Panc1 (cell line): ENCODE results near the gene DOCK1. TPM values are rescaled to one million over a fixed set of nuclear protein-coding genes. Genes with fewer than 3 reads are reported as not detected.
"Not testable (repeated sequence)": the region's sequence is repeated elsewhere in the genome, so short reads cannot be mapped to it uniquely, and the experiment has no call there.

Source experiments
- ATAC-seq: fragments of 200-7000 bp; cut with Tn5 transposase; 2 replicates; pipeline ENCODE4 v1.9.1; 2020; ENCODE audit warnings: mild to moderate bottlenecking, moderate library complexity
- BruUV-seq: library from RNA; stranded (reverse); fragments of 400-500 nt; replicated peaks from 2 replicates; lab custom pipeline; 2021; lab: Mats Ljungman, UMichigan
- CTCF ChIA-PET: fragments of 300-600 bp; sonication (Branson Sonifier 250); formaldehyde crosslinking; loops from one replicate; lab custom pipeline; 2022; ENCODE audit warnings: antibody characterized with exemption; lab: Charles Lee
- POLR2A ChIA-PET: fragments of 300-600 bp; sonication (Branson Sonifier 250); formaldehyde crosslinking; loops from one replicate; lab custom pipeline; 2022; ENCODE audit warnings: antibody characterized with exemption; lab: Charles Lee
- DNase-seq: peaks from one replicate; pipeline ENCODE4 v3.0.0-alpha.2; 2010; ENCODE audit warnings: low read depth, low spot score
- H3K27ac ChIP-seq: 2 replicates; pipeline ENCODE4 v1.5.1; 2011; ENCODE audit warnings: mild to moderate bottlenecking, low read length, inconsistent platforms
- H3K27me3 ChIP-seq: fragments of 200-500 bp; sonication (Bioruptor generic); 2 replicates; pipeline ENCODE4 v1.6.0; 2014; ENCODE audit warnings: low read length, inconsistent platforms; ENCODE audit not compliant: control insufficient read depth, insufficient read depth
- H3K36me3 ChIP-seq: fragments of 200-500 bp; sonication (Bioruptor generic); 2 replicates; pipeline ENCODE4 v1.5.1; 2014; ENCODE audit warnings: inconsistent platforms, mild to moderate bottlenecking, low read length, moderate library complexity; ENCODE audit not compliant: control insufficient read depth, insufficient read depth
- H3K4me1 ChIP-seq: 2 replicates; pipeline ENCODE4 v1.5.1; 2011; ENCODE audit warnings: inconsistent platforms, mild to moderate bottlenecking, low read length, moderate library complexity; ENCODE audit not compliant: control insufficient read depth, insufficient read depth
- H3K4me3 ChIP-seq, 2 experiments: 2 replicates each; pipeline ENCODE4 v1.5.1; 2011 to 2012; ENCODE audit warnings: low read depth in 2 of 2, low read length in 2 of 2, mild to moderate bottlenecking in 2 of 2, inconsistent platforms in 1 of 2, moderate library complexity in 1 of 2
- H3K9me3 ChIP-seq: fragments of 200-500 bp; sonication (Bioruptor generic); 2 replicates; pipeline ENCODE4 v1.5.1; 2014; ENCODE audit warnings: low read depth, mild to moderate bottlenecking, inconsistent platforms, low read length, moderate library complexity; ENCODE audit not compliant: control insufficient read depth, insufficient read depth
- POLR2AphosphoS5 ChIP-seq: IDR thresholded peaks from 2 replicates; pipeline ENCODE4 v1.6.1; 2012; ENCODE audit warnings: mild to moderate bottlenecking, low read depth, low read length, moderate library complexity
- REST ChIP-seq, 2 experiments: IDR thresholded peaks; 2 replicates each; pipeline ENCODE4 v1.6.1; 2011 to 2012; ENCODE audit warnings: low read depth in 2 of 2, control low read depth in 1 of 2, low read length in 1 of 2, mild to moderate bottlenecking in 1 of 2, moderate library complexity in 1 of 2; ENCODE audit not compliant: insufficient read depth in 1 of 2
- SIN3A ChIP-seq: IDR thresholded peaks from 2 replicates; pipeline ENCODE4 v1.6.1; 2012; ENCODE audit warnings: low read depth, mild to moderate bottlenecking, low read length, moderate library complexity, borderline replicate concordance; ENCODE audit not compliant: insufficient read depth
- TCF7L2 ChIP-seq: IDR thresholded peaks from 2 replicates; pipeline ENCODE4 v1.6.1; 2011; ENCODE audit warnings: mild to moderate bottlenecking, low read depth, low read length, inconsistent platforms
- in situ Hi-C: cut with HindIII; loops from 2 replicates; pipeline ENCODE4 v1.10.0; 2016; ENCODE audit warnings: low sequenced_read_pairs, low pct_unique_long_range_greater_than_20kb
- intact Hi-C: fragments of 100-400 bp; cut with micrococcal nuclease; formaldehyde crosslinking; loops from one replicate; pipeline ENCODE4 v1.10.0; 2022; ENCODE audit not compliant: unreplicated experiment
- total RNA-seq: library from RNA; stranded (reverse); gene quantifications from one replicate; pipeline ENCODE4 v1.2.1, GENCODE V29; 2021; ENCODE audit not compliant: unreplicated experiment
- TF ChIP-seq, protein P1 (sequence below): fragments of 450-650 bp; IDR thresholded peaks from 2 replicates; pipeline ENCODE4 v1.5.1; 2017; ENCODE audit warnings: mild to moderate bottlenecking

DOCK1 gene
- total RNA-seq, 1 experiment from 2014 or later: 67.6 TPM

DNA sequence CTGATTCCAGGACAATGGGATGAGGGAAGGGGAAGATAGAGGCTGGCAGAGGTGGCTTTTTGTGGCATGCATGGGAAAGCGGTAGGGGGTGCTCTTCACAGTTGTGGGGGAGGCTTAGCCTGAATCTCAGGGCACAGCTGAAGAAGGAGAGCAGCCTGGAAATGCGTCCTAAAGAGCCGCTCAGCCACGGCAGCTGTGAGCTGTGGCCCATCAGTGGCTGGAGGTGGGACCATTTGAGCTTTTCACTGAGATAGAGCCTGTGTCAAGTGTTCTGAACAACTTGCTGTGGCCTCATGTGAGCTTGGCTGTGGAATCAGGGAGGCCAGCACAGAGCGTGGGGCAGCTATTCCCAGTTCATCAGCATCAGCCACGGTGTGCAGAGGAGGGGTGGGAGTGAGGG, 391.5 kb downstream of the DOCK1 start:
- H3K4me3 ChIP-seq: no peak overlapping the region
- CTCF ChIA-PET: no interaction called here
- no peaks in the 10 kb centered on the region for H3K4me1 ChIP-seq
- ATAC-seq (no peak), DNase-seq (no peak)
- no peaks in the 10 kb centered on the region for H3K9me3 ChIP-seq
- intact Hi-C loops: no loop called here
- in situ Hi-C loops: no loop called here
- H3K27ac ChIP-seq: no peak overlapping the region
- POLR2A ChIA-PET: no interaction called here
- H3K36me3 ChIP-seq: no peaks in the 10 kb centered on the region
- BruUV-seq: no TSS peak
- no peak for TF ChIP-seq SIN3A
- TF ChIP-seq, protein P1, sequence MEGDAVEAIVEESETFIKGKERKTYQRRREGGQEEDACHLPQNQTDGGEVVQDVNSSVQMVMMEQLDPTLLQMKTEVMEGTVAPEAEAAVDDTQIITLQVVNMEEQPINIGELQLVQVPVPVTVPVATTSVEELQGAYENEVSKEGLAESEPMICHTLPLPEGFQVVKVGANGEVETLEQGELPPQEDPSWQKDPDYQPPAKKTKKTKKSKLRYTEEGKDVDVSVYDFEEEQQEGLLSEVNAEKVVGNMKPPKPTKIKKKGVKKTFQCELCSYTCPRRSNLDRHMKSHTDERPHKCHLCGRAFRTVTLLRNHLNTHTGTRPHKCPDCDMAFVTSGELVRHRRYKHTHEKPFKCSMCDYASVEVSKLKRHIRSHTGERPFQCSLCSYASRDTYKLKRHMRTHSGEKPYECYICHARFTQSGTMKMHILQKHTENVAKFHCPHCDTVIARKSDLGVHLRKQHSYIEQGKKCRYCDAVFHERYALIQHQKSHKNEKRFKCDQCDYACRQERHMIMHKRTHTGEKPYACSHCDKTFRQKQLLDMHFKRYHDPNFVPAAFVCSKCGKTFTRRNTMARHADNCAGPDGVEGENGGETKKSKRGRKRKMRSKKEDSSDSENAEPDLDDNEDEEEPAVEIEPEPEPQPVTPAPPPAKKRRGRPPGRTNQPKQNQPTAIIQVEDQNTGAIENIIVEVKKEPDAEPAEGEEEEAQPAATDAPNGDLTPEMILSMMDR: no peak
- TF ChIP-seq POLR2AphosphoS5: no peak
- no peak for TF ChIP-seq TCF7L2
- TF ChIP-seq REST (IDR thresholded peaks at IDR 0.05; ENCODE audit: insufficient read depth in 1 of 2, low read depth in 2 of 2, low read length in 1 of 2): no peak
- no peaks in the 10 kb centered on the region for H3K27me3 ChIP-seq

- intact Hi-C loops (no loop called here), in situ Hi-C loops (no loop called here)
- no peaks in the 10 kb centered on the region for H3K4me1 ChIP-seq
- CTCF ChIA-PET: no interaction called here
- no peak for TF ChIP-seq POLR2AphosphoS5
- no peak for TF ChIP-seq TCF7L2
- no peak for TF ChIP-seq SIN3A
- TF ChIP-seq, protein P1: no peak
- TF ChIP-seq REST (IDR thresholded peaks at IDR 0.05; ENCODE audit: insufficient read depth in 1 of 2, low read depth in 2 of 2, low read length in 1 of 2): no peak
- H3K4me3 ChIP-seq: no peak overlapping the region
- no peak overlapping the region for H3K27ac ChIP-seq
- H3K36me3 ChIP-seq: no peaks in the 10 kb centered on the region
- no peaks in the 10 kb centered on the region for H3K27me3 ChIP-seq
- no peaks in the 10 kb centered on the region for H3K9me3 ChIP-seq
- DNase-seq: no peak
- no peak for ATAC-seq
- no TSS peak for BruUV-seq
- POLR2A ChIA-PET: no interaction called here
Measured at GRCh38 chr10:127298381-127298780, 393.2 kb downstream of the DOCK1 start.

GRCh38 chr10:127299192-127299591, 394.0 kb downstream of the DOCK1 start:
- H3K36me3 ChIP-seq, H3K27me3 ChIP-seq, ATAC-seq, DNase-seq, H3K9me3 ChIP-seq, H3K27ac ChIP-seq, POLR2A ChIA-PET, BruUV-seq, intact Hi-C loops, in situ Hi-C loops, H3K4me1 ChIP-seq, H3K4me3 ChIP-seq, CTCF ChIA-PET: not testable (repeated sequence)
